CD4-positive, alpha-beta T cell (primary cell): ENCODE results near the gene SH3BP5L. TPM values are rescaled to one million over a fixed set of nuclear protein-coding genes. Genes with fewer than 3 reads are reported as not detected.

ENCODE experiments used
- ATAC-seq: fragments of 200-7000 bp; cut with Tn5 transposase; one replicate; pipeline ENCODE4 v1.10.0; 2022; ENCODE audit warnings: mild to moderate bottlenecking; ENCODE audit not compliant: poor library complexity
- CTCF ChIA-PET: fragments of 350-600 bp; sonication (Branson Sonifier 250); formaldehyde crosslinking; loops from one replicate; lab custom pipeline; 2021; ENCODE audit warnings: antibody characterized with exemption, inconsistent platforms; lab: Charles Lee
- POLR2A ChIA-PET: fragments of 350-600 bp; sonication (Branson Sonifier 250); formaldehyde crosslinking; loops from one replicate; lab custom pipeline; 2021; ENCODE audit warnings: antibody characterized with exemption, inconsistent platforms; lab: Charles Lee
- DNase-seq, 14 experiments: peaks; one replicate each; pipeline ENCODE4 v3.0.0-alpha.2; 2013 to 2020; ENCODE audit warnings: mixed read lengths in 2 of 14
- H3K27ac ChIP-seq, 2 donors: one replicate each; pipeline versions ENCODE4 v1.5.1 to v1.7.0; 2013; ENCODE audit warnings: low read length in 2 of 2, low read depth in 1 of 2, mild to moderate bottlenecking in 1 of 2
- H3K27me3 ChIP-seq, 2 experiments: 1 replicate in 1 of 2; 2 replicates in 1 of 2; pipeline versions ENCODE4 v1.6.1 to v1.7.0; 2013; ENCODE audit warnings: low read length in 2 of 2, control low read depth in 1 of 2, mild to moderate bottlenecking in 1 of 2, moderate library complexity in 1 of 2; ENCODE audit not compliant: insufficient read depth in 2 of 2, control insufficient read depth in 1 of 2
- H3K36me3 ChIP-seq: one replicate; pipeline ENCODE4 v1.6.1; 2013; ENCODE audit warnings: low read length, control low read depth; ENCODE audit not compliant: insufficient read depth
- H3K4me1 ChIP-seq: one replicate; pipeline ENCODE4 v1.6.1; 2013; ENCODE audit warnings: low read length, control low read depth; ENCODE audit not compliant: insufficient read depth
- H3K4me3 ChIP-seq: one replicate; pipeline ENCODE4 v1.5.1; 2013; ENCODE audit warnings: mild to moderate bottlenecking, low read length, moderate library complexity
- H3K9me3 ChIP-seq, 2 experiments: 1 replicate in 1 of 2; 2 replicates in 1 of 2; pipeline versions ENCODE4 v1.6.1 to v1.7.0; 2013; ENCODE audit warnings: low read length in 2 of 2, mild to moderate bottlenecking in 2 of 2, control low read depth in 1 of 2, moderate library complexity in 1 of 2; ENCODE audit not compliant: control insufficient read depth in 1 of 2, insufficient read depth in 1 of 2
- H3K27ac Mint-ChIP-seq: one replicate; pipeline ENCODE4 v1.8.0; 2020; ENCODE audit warnings: mixed read lengths
- H3K27me3 Mint-ChIP-seq: one replicate; pipeline ENCODE4 v1.8.0; 2021; ENCODE audit warnings: mixed read lengths
- H3K36me3 Mint-ChIP-seq: one replicate; pipeline ENCODE4 v1.8.0; 2021; ENCODE audit warnings: low read depth, mixed read lengths
- H3K4me1 Mint-ChIP-seq: one replicate; pipeline ENCODE4 v1.8.0; 2021; ENCODE audit warnings: low read depth, mixed read lengths
- H3K4me3 Mint-ChIP-seq: one replicate; pipeline ENCODE4 v1.8.0; 2020; ENCODE audit warnings: mild to moderate bottlenecking, mixed read lengths
- H3K9me3 Mint-ChIP-seq: one replicate; pipeline ENCODE4 v1.8.0; 2020; ENCODE audit warnings: mixed read lengths
- intact Hi-C, 2 experiments: fragments of 100-400 bp; cut with DNase I in 1 of 2; cut with micrococcal nuclease in 1 of 2; formaldehyde crosslinking; loops; one replicate each; pipeline versions ENCODE4 v1.15.1 to v1.9.0; 2023 to 2025; cut with DNase I, micrococcal nuclease
- polyA plus RNA-seq, 2 donors: library from polyadenylated mRNA; unstranded; fragments of 120-200 nt; gene quantifications; one replicate each; pipeline ENCODE4 v1.2.1, GENCODE V29; 2013
- total RNA-seq, 174 experiments: library from RNA in 2 of 174; stranded (reverse) in 2 of 174; gene quantifications; one replicate each; pipeline ENCODE4 v1.2.3 and lab custom pipeline; 2021 to 2026
- TF ChIP-seq, protein P1 (sequence below): fragments of 200-600 bp; IDR thresholded peaks from one replicate; pipeline ENCODE4 v1.8.0; 2022; ENCODE audit warnings: antibody characterized with exemption, mild to moderate bottlenecking

SH3BP5L gene
- total RNA-seq (10 to 100 TPM; 21.7 to 25.2 TPM), total RNA-seq (lab: John Stamatoyannopoulos, UW) (9.9 to 80.9 (median 44.5) reads per million in 172 experiments)
- polyA plus RNA-seq (2013, experiment 1 of 2): 16.3 TPM
- polyA plus RNA-seq (2013, experiment 2 of 2): 15.8 TPM

DNA sequence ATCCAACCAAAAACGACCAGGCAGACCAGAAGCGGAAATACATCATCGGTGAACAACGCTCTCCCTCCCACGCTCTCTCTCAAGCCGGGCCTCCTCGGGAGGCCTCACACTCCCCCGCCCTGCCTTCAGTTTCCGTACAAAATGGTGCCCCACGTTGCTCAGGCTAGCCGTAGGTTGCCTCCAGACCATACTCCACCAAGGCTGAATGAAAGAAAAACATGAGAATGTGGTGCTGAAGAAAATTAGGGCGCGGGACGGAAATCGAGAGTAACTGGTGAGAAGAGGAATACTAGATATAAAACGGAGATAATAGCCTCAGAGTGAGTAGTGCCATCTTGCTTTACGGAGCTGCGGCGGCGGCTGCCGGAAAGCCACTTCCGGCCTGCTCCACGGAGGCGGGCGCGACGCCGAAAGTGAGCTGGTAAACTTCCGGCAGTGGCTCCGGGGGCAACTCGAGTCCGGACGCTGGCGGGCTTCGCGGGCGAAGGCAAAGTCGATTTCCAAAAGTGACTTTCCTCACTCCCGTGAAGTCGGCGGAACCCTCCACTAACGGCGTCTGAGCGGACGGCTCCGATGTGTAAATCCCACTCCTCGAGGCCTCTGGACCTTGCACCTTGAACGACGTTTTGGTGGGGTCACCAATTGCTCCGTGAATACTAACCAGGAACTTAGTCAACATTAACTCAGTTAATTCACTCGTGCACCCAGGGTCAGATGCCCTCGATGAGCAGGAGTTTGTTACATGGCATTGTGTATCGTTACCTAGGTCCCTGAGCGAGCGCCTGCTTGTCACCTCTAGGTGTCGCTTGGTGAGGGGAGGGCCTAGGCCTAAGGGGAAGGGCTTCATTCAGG, at the start of gene SH3BP5L:
Gene SH3BP5L (minus strand): TSS at position 7 of the 852 bp plus-strand sequence. CDS start 980 bp downstream, outside the sequence.
- intact Hi-C loops: loop anchor here (1.0 kb wide), 4 partner anchors 12 to 80 kb away; partner anchors contain the start of genes PGBD2 (in 2 of the 2), ZNF672 (in 1 of the 2) and ZNF692 (in 1 of the 2)
- POLR2A ChIA-PET: interaction anchor here (0.5 to 4.7 kb wide), 9 partner anchors 10 to 80 kb away, joined by 3 to 98 read pairs (median 9); partner anchors contain the start of genes PGBD2, ZNF672 and ZNF692

DNA sequence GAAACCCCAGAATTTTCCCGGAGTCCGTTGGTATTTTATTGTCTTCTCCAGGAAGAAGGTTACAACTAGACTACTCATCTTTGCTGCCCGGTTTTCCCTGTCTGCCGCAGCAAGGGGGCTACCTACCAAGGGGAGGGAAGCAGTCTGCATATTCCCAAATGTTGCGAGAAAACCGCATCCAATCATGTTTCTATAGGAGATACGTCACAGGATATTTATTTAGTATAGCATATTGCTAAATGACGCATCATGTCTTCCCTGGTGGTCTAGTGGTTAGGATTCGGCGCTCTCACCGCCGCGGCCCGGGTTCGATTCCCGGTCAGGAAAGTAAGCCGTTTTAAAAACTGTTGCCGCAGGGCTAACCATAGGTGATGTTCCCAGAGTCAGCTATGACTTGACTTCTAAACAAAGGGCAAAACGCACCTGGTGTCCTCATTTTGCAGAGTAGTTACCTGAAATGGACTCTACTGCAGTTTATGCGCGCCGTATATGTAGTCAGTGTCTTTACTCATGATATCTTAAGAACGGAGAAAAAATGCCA, 48.3 kb upstream of the SH3BP5L start:
- H3K36me3 Mint-ChIP-seq: peaks cover 20% of the 10 kb centered on the region
- Histone ChIP-seq H3K9me3 (no peaks in the 10 kb centered on the region), H3K36me3 (no peaks in the 10 kb centered on the region), H3K27me3 (no peaks in the 10 kb centered on the region), H3K4me3 (peak overlapping the region; percentile 71), H3K27ac (peak overlapping the region; percentile 52 to 79), H3K4me1 (peaks cover 22% of the 10 kb centered on the region)
- H3K9me3 Mint-ChIP-seq: peaks cover 2% of the 10 kb centered on the region
- H3K27me3 Mint-ChIP-seq: peaks cover 14% of the 10 kb centered on the region
- H3K4me3 Mint-ChIP-seq: peak overlapping the region; percentile 99
- H3K27ac Mint-ChIP-seq: peak overlapping the region; percentile 99
- peak in 13 of 14 experiments; percentile 71 to 91 (median 79) for DNase-seq
- ChIA-PET CTCF (interaction anchor here (0.6 kb wide), 1 partner anchor 15 kb away, joined by 4 read pairs; the partner anchor contains the start of gene ZNF692), POLR2A (interaction anchor here (1.1 to 3.6 kb wide), 8 partner anchors 12 to 48 kb away, joined by 3 to 37 read pairs (median 12); partner anchors contain the start of genes PGBD2, SH3BP5L, ZNF672 and ZNF692)
- H3K4me1 Mint-ChIP-seq: peaks cover 35% of the 10 kb centered on the region
- intact Hi-C loops: loop anchor here (1.0 to 2.0 kb wide), 5 partner anchors 11 to 48 kb away; partner anchors contain the start of genes PGBD2 (in 2 of the 2) and ZNF692 (in 2 of the 2)
- TF ChIP-seq, protein P1, sequence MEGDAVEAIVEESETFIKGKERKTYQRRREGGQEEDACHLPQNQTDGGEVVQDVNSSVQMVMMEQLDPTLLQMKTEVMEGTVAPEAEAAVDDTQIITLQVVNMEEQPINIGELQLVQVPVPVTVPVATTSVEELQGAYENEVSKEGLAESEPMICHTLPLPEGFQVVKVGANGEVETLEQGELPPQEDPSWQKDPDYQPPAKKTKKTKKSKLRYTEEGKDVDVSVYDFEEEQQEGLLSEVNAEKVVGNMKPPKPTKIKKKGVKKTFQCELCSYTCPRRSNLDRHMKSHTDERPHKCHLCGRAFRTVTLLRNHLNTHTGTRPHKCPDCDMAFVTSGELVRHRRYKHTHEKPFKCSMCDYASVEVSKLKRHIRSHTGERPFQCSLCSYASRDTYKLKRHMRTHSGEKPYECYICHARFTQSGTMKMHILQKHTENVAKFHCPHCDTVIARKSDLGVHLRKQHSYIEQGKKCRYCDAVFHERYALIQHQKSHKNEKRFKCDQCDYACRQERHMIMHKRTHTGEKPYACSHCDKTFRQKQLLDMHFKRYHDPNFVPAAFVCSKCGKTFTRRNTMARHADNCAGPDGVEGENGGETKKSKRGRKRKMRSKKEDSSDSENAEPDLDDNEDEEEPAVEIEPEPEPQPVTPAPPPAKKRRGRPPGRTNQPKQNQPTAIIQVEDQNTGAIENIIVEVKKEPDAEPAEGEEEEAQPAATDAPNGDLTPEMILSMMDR: no peak
- peak; percentile 68 for ATAC-seq

More for the DNA sequence above, at the start of gene SH3BP5L:
- Mint-ChIP-seq H3K27ac (peak within 1 kb of the TSS; percentile 95), H3K36me3 (peaks cover 53% of the 10 kb centered on the region), H3K4me3 (peak within 1 kb of the TSS; percentile 95), H3K4me1 (peaks cover 64% of the 10 kb centered on the region), H3K27me3 (no peaks in the 10 kb centered on the region), H3K9me3 (no peaks in the 10 kb centered on the region)
- no peaks in the 10 kb centered on the region for H3K27me3 ChIP-seq
- DNase-seq (peak; percentile 80 to 97 (median 87)), ATAC-seq (peak; percentile 84)
- peaks cover 58% of the 10 kb centered on the region for H3K4me1 ChIP-seq
- peak within 1 kb of the TSS; percentile 83 for H3K4me3 ChIP-seq
- H3K27ac ChIP-seq: peak within 1 kb of the TSS; percentile 96 to 98
- H3K36me3 ChIP-seq: peaks cover 29% of the 10 kb centered on the region
- TF ChIP-seq, protein P1: peak; percentile 83
- H3K9me3 ChIP-seq: no peaks in the 10 kb centered on the region
- CTCF ChIA-PET: interaction anchor here (0.8 to 3.2 kb wide), 5 partner anchors 11 to 80 kb away, joined by 3 to 31 read pairs (median 4); partner anchors contain the start of genes PGBD2, ZNF672 and ZNF692
